ENCODE measurements around the gene PSMB11.
A peak's percentile ranks its signal among the peaks of the same experiment; 100 is the strongest.
"Not testable (repeated sequence)": the region's sequence is repeated elsewhere in the genome, so short reads cannot be mapped to it uniquely, and the experiment has no call there.

The PSMB11 gene

DNA sequence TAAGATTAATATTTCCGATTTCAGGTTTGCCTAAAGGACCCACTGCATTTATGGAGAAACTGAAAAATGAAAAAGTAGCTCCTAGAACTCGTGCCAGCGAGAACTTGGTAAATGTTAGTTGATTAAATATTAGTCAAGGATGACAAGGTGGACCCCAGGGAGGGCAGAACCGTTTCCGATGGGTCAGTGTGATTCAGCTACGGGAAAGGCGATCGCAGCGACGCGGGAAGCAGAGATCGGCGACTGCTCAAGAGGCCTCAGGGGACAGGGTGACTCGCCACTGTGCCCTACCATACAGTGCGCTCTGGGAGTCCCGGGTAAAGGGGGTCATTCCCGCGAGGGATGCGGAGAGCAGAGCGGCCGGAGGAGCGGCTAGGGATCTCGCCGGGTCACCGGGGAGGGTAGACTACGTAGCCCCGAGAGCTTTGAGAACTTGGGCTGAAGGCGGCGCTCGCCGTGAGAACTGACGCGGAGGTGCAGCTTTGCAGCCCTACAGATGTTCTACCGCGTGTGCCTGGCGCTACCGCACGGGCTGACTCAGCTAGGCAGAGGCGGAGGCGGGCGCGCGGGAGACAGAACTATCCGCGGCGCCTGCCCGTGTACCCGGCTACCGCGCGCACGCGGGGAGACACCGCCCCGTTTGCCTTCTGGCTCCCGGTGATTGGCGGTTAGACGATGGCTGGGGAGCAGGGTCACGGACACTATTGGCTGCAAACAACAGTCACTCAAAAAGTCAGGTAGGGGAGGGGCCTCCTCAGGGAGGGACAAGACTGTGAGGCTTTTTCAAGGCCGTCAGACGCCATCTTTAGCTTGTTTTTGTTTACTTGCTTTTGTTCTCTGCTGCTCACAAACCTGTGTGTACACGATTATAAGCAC, 35.2 kb upstream of the PSMB11 start:
- no peaks in the 10 kb centered on the region for H3K27me3 Mint-ChIP-seq
- H3K36me3 Mint-ChIP-seq, result no peaks in the 10 kb centered on the region
- peak overlapping the region; percentile 87 for H3K4me3 Mint-ChIP-seq
- peak overlapping the region; percentile 97 for H3K27ac Mint-ChIP-seq
- peaks cover 24% of the 10 kb centered on the region for H3K4me1 Mint-ChIP-seq
- no peaks in the 10 kb centered on the region for H3K9me3 Mint-ChIP-seq
- peak; percentile 99 for ATAC-seq

DNA sequence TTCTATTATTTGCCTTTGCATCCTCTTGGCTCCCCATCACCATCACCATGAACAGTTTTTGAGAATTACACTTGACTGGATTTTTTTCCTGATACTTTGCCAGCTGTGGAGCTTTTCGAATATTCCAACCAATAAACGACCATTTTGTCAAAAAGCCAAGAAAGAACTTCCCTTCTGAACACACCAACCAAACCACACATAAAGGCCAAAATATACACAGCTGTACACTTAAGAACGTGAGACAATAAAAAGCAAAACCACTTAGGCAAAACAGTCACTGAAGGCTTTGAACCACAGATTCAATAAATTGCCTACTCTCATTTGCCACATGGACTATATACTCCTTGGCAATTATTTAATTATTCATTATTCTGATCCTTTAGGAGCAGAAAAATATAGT, 33.2 kb upstream of the PSMB11 start:
- Mint-ChIP-seq H3K4me1 (peaks cover 24% of the 10 kb centered on the region), H3K9me3 (no peaks in the 10 kb centered on the region), H3K36me3 (no peaks in the 10 kb centered on the region), H3K27me3 (no peaks in the 10 kb centered on the region), H3K4me3 (peak overlapping the region; percentile 41), H3K27ac (peak overlapping the region; percentile 72)
- ATAC-seq, result no peak

DNA sequence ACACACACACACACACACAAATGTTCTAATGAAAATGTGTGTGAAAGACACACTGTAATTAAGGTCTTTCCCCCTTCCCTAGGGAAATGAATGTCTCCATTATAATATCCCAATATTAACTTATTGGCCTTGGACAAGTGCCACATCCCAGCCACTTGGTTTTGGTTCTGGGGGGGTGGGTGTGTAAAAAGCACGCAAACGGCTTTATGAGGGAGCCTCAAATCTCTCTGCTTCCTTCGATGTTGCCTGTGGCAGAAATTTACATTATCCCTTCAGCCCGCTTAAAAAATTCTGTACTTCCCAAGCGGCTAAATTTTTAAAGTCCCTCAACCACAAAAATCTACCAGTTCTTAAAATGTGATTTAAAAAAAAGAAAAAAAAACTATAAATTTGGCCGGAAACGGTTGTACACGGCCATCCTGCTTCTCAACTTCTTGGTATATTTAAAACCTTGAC, 32.5 kb upstream of the PSMB11 start:
- H3K27ac Mint-ChIP-seq, result peak overlapping the region; percentile 98
- no peaks in the 10 kb centered on the region for H3K9me3 Mint-ChIP-seq
- H3K4me3 Mint-ChIP-seq, result peak overlapping the region; percentile 100
- ATAC-seq, result no peak
- H3K36me3 Mint-ChIP-seq, result no peaks in the 10 kb centered on the region
- peaks cover 24% of the 10 kb centered on the region for H3K4me1 Mint-ChIP-seq
- no peaks in the 10 kb centered on the region for H3K27me3 Mint-ChIP-seq

DNA sequence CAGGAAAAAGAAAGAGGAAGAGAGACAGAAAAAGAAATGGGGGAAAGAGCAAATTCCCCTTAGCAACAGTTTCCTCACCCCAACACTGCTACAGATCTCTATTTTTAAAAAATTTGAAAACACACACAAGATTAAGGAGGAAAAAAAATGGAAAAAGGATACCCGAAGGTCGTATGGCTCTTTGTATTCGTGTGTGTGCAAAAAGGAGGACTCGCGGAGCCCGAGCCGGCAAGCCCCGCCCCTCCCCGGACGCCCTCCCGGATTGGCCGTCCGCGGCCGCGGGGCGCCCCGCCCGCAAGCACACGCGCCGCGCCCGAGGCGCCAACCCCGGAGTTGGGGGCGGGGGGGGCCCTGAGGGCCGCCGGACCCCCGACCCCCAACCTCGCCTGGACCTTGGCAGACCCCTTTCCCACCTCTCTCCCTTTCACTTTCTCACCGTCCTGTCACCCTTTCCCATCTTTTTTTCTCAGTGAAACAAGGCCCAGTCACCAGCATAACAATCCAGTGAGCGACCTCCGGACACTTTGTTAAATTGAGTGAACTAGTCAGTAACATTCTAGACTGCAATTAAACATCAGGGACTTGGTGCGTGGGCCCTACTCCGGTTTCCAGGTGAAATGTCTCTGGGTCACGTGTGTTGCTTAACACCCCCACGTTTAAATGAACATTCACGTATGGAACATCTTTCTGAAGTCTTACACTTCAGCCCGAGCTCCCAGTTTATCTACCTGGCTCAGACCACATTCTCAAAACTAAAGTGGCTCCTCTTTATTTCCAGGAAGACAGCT, 31.9 kb upstream of the PSMB11 start, which contains the start of gene C14orf93:
C14orf93 (minus strand) TSS at position 205 of the 788 bp plus-strand sequence. CDS start 11,120 bp downstream, outside the sequence.
- H3K36me3 Mint-ChIP-seq, result no peaks in the 10 kb centered on the region
- ATAC-seq, result peak; percentile 71
- H3K9me3 Mint-ChIP-seq, result no peaks in the 10 kb centered on the region
- peak within 1 kb of the TSS; percentile 100 for H3K4me3 Mint-ChIP-seq
- peak within 1 kb of the TSS; percentile 98 for H3K27ac Mint-ChIP-seq
- no peaks in the 10 kb centered on the region for H3K27me3 Mint-ChIP-seq
- H3K4me1 Mint-ChIP-seq, result peaks cover 20% of the 10 kb centered on the region

DNA sequence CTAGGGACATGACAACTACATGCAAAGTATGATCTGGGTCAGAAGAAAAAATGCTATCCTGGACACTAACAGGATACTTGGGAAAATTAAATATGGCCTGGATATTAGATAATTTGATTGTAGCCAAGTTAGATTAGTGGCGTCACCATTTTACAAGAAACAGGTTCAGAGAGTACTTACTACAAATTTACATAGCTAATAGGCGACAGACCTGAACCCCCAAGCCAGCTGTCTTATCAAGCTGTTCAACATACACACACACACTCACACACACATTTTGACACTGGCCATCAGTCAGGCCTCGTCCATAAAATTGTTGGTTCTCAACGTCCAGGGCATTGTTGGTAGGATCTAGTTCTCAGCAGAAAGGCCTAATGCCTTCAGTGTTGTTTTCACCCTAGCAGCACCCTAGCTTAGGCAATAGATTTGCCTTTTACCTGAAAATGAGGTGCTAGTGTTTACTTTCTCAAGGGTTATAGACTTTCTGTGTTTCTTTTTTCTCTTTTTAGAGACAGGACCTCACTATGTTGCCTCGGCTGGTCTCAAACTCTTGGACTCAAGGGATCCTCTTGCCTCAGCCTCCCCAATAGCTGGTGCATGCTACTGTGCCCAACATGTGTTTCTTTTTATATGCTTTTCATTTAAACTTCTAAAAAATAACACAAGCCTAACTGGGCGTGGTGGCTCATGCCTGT, 28.8 kb upstream of the PSMB11 start:
- Mint-ChIP-seq H3K4me3 (no peak overlapping the region), H3K36me3 (no peaks in the 10 kb centered on the region), H3K27me3 (no peaks in the 10 kb centered on the region), H3K9me3 (no peaks in the 10 kb centered on the region), H3K27ac (no peak overlapping the region), H3K4me1 (peaks cover 9% of the 10 kb centered on the region)
- no peak for ATAC-seq

DNA sequence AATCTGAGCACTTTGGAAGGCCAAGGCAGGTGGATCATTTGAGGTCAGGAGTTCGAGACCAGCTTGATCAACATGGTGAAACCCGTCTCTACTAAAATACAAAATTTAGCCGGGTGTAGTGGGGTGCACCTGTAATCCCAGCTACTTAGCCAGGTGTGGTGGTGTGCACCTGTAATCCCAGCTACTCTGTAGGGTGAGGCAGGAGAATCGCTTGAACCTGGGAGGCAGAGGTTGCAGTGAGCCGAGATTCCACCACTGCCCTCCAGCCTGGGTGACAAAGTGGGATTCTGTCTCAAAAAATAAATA, 28.3 kb upstream of the PSMB11 start:
- not testable (repeated sequence) for H3K27me3 Mint-ChIP-seq, H3K36me3 Mint-ChIP-seq

DNA sequence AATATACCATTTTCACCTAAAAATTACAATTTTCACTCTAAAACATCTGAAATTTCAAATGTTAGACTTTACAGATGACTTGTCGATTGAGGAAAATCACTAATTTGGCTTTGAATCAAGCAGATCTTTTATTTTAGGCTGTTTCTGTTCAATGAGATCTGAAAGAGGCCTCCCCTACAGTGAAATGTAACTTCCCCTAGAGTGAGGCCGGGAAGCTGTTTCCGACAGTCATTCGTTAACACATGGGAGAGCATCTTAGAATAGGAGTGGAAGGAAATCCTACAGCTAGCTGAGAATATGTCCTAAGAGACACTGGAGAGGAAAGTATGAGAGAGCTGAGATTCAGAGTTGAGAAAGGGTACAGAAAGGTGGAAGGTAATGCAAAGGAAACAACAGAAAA, 26.4 kb upstream of the PSMB11 start:
- Mint-ChIP-seq H3K27me3 (no peaks in the 10 kb centered on the region), H3K4me1 (no peaks in the 10 kb centered on the region), H3K27ac (no peak overlapping the region), H3K9me3 (no peaks in the 10 kb centered on the region), H3K4me3 (no peak overlapping the region), H3K36me3 (no peaks in the 10 kb centered on the region)
- no peak for ATAC-seq

More for the DNA sequence above, 28.3 kb upstream of the PSMB11 start:
- H3K4me3 Mint-ChIP-seq, H3K9me3 Mint-ChIP-seq, H3K27ac Mint-ChIP-seq, ATAC-seq, H3K4me1 Mint-ChIP-seq: not testable (repeated sequence)

DNA sequence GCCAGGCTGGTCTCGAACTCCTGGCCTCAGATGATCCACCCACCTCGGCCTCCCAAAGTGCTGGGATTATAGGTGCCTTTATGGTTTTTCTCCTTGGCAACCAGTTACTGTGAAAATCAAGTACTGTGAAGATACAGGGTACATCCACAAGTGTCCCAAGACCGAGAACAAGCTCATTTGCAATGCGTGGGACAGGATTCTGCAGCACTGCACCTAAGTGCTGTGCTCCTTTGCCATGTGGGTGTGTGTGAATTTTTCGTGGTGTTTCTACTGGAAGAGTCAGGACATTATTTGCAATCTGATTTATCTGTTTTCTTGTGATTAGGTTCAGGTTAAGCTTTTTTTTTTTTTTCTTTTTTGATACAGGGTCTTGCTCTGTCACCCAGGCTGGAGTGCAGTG, 24.9 kb upstream of the PSMB11 start:
- no peak overlapping the region for H3K4me3 Mint-ChIP-seq
- no peaks in the 10 kb centered on the region for H3K27me3 Mint-ChIP-seq
- no peaks in the 10 kb centered on the region for H3K4me1 Mint-ChIP-seq
- no peak overlapping the region for H3K27ac Mint-ChIP-seq
- H3K9me3 Mint-ChIP-seq, result no peaks in the 10 kb centered on the region
- no peak for ATAC-seq
- H3K36me3 Mint-ChIP-seq, result peaks cover 9% of the 10 kb centered on the region

DNA sequence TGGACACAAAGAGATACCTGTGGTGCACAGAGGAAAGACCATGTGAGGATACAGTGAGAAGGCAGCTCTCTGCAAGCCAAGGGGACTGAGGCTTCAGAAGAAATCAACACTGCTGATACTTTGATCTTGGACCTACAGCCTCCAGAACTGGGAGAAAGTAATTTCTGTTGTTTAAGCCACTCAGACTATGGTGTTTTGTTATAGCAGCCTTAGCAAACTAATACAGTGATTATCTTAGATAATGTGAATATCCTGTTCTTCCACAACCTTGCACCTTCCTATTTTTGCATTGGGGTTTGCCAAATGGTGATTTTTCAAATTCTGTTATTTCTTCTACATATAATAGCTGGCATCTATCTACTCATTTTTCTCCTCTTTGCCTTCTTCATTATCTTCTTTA, 23.9 kb upstream of the PSMB11 start:
- no peaks in the 10 kb centered on the region for H3K9me3 Mint-ChIP-seq
- no peak for ATAC-seq
- no peak overlapping the region for H3K27ac Mint-ChIP-seq
- H3K4me1 Mint-ChIP-seq, result no peaks in the 10 kb centered on the region
- H3K36me3 Mint-ChIP-seq, result peaks cover 9% of the 10 kb centered on the region
- no peaks in the 10 kb centered on the region for H3K27me3 Mint-ChIP-seq
- no peak overlapping the region for H3K4me3 Mint-ChIP-seq

DNA sequence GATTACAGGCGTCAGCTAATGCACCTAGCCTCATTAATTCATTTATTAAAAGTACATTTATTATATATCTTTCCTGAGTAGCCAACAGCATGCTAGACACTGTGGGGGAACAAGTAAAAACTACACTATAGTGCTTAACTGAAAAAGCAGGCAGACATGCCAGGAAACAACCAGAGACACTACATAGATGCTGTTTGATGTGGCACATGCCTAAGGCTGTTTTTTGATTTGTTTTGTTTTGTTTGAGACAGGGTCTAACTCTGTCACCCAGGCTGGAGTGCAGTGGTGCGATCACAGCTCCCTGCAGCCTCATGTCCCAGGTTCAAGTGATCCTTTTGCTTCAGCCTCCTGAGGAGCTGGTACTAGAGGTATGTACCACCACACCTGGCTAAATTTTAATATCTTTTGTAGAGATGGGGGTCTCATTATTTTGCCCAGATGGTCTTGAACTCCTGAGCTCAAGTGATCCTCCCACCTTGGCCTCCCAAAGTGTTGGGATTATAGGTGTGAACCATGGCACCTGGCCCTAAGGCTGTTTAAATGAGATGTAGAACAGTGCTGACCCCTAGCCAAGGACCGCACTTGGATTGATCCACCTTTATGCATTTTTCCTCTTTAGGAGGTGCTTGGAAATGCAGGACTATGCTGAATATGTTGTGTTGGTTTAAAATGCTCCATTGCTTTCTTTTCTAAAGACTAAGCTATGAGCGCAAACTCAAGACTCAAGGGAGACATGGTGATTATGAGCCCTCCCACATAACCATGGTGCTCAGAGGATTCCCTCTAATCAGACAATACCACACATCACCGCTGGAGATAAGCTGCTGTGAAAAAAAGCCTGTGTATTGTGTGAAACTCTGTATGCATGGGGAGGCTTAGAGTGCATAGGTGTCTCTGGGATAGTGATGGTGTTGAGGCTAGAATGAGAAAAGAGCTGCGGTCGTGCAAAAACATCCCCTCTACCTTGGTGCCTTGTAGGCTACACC, 21.6 kb upstream of the PSMB11 start:
- H3K27ac Mint-ChIP-seq, result no peak overlapping the region
- H3K9me3 Mint-ChIP-seq, result no peaks in the 10 kb centered on the region
- H3K4me1 Mint-ChIP-seq, result peaks cover 5% of the 10 kb centered on the region
- H3K27me3 Mint-ChIP-seq, result no peaks in the 10 kb centered on the region
- no peak overlapping the region for H3K4me3 Mint-ChIP-seq
- H3K36me3 Mint-ChIP-seq, result peaks cover 31% of the 10 kb centered on the region
- no peak for ATAC-seq

DNA sequence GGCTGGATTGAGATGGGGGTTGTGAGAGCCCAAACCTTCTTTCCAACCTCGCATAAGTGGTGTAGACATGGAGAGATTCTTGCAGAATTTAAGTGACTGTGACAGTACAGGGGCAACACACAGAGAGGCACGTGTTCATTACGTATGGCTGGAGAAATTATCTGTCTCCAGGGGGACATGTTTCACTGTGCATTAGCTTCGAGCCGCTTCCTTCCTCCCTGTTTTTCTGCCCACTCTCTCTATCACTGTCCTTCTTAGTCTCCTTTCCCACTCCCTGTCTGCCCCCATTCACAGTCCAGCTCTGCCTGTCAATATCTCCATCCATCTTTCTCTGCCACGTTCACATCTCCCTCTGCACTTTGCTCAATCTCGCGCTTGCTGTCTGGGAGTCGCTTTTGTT, 20.6 kb upstream of the PSMB11 start:
- Mint-ChIP-seq H3K9me3 (no peaks in the 10 kb centered on the region), H3K4me3 (no peak overlapping the region), H3K36me3 (peaks cover 41% of the 10 kb centered on the region), H3K27ac (no peak overlapping the region), H3K27me3 (no peaks in the 10 kb centered on the region), H3K4me1 (peaks cover 8% of the 10 kb centered on the region)
- no peak for ATAC-seq

DNA sequence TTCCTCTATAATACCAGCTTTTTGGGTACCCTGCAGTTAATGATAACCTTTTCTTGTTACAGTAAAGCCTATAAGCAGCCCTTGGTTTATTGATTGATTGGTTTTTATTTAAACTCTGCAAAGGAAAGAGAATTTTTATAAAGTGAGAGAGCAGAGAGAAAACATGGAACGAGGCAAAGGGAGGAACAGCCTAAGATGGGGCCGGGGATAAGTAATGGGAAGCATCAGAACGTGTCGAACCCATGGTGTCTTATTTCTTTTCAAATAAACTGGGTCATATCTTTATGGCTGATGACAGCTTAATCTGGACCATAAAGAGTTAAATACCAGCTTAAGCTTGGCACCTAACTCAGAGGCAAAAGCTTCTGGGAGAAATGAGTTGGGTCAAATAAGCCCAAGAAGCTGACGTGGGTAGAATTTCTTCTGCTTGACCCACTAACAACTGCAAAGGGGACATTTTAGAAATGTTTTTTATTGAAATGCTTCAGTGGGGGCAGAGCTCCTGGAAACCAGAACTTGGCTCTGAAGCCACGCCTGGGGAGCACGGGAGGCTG, 20.0 kb upstream of the PSMB11 start:
- Mint-ChIP-seq H3K27me3 (no peaks in the 10 kb centered on the region), H3K4me1 (peaks cover 8% of the 10 kb centered on the region), H3K9me3 (no peaks in the 10 kb centered on the region), H3K4me3 (no peak overlapping the region), H3K27ac (no peak overlapping the region), H3K36me3 (peaks cover 44% of the 10 kb centered on the region)
- ATAC-seq, result no peak

DNA sequence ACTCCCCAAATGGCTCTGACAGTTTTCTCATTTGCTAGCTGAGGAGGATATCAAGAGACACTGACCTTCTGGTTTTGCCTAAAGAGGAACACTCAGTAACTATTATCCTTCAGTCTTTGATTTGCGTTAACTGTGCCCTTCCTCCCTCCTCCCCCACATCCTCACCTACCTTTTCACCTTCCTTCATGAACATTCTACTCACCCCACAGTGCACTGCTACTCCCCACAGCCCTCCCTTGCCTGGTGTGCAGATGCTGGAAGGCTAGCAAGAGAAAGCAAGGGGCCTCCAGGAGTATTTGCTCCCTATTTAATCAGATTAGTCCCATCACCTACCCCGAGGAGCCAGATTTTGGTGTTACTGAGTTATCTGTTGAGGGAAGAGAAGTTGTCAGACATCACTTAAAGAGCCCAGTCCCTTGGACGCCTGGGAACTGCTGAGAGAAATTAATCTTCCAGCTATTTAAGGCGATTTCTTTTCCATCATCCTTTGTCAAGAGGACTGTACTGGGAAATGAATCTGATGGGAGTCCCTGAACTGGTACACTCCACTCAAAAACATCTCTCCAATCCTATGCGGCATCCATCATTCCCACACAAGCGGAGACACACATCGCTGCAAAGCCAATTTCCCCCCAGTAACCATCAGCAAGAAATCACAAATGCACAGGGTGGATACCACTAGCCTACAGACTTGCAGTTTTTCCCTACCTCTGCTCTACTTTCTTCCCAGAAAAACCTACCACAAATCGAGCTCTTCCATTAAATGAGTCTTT, 18.8 kb upstream of the PSMB11 start:
- ATAC-seq, result no peak
- Mint-ChIP-seq H3K4me3 (no peak overlapping the region), H3K4me1 (peaks cover 14% of the 10 kb centered on the region), H3K27me3 (no peaks in the 10 kb centered on the region), H3K36me3 (peaks cover 52% of the 10 kb centered on the region), H3K27ac (no peak overlapping the region), H3K9me3 (no peaks in the 10 kb centered on the region)

DNA sequence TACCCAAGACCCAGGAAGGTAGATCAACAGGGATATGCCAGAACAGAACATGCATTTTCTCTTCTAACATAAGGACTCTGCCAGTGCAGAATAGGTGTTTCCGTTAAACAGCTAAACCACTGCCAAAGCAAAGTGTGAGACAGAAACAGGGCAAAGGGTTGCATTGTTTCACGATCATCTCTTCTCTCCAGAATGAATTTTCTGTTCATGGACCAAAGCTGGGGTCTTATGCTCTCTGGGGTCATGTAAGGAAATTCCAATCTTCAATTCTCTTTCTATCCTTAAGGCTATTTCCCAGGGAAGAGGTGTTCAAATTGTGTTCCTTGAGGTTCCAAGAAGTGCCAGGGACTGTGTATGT, 18.2 kb upstream of the PSMB11 start:
- Mint-ChIP-seq H3K27ac (no peak overlapping the region), H3K9me3 (no peaks in the 10 kb centered on the region), H3K27me3 (no peaks in the 10 kb centered on the region), H3K36me3 (peaks cover 55% of the 10 kb centered on the region), H3K4me1 (peaks cover 18% of the 10 kb centered on the region), H3K4me3 (no peak overlapping the region)
- ATAC-seq, result no peak

Measured in stimulated activated memory B cell treated with anti-CD40 and anti-IgM and Interleukin-4, amounts not matched to agents 10 μg/mL and 1 μg/mL and 100 μg/mL, for 72 hours (primary cell).